Neutrophil (primary cell): ENCODE measurements around the gene CBX5.

Source experiments
- H3K27ac ChIP-seq: fragments of 200-600 bp; sonication (generic); 2 replicates; pipeline ENCODE4 v1.5.1; 2016; ENCODE audit warnings: mild to moderate bottlenecking, moderate library complexity
- H3K27me3 ChIP-seq: fragments of 200-600 bp; sonication (generic); 2 replicates; pipeline ENCODE4 v1.6.0; 2016; ENCODE audit warnings: mild to moderate bottlenecking
- H3K36me3 ChIP-seq: fragments of 200-600 bp; sonication (generic); 2 replicates; pipeline ENCODE4 v1.5.1; 2017
- H3K4me1 ChIP-seq, 2 experiments: fragments of 200-600 bp in 1 of 2; sonication (generic) in 1 of 2; 1 replicate in 1 of 2; 2 replicates in 1 of 2; pipeline versions ENCODE4 v1.5.1 to v1.6.1; 2013 to 2016; ENCODE audit warnings: low read depth in 1 of 2, low read length in 1 of 2, mild to moderate bottlenecking in 1 of 2, moderate library complexity in 1 of 2; ENCODE audit not compliant: control insufficient read depth in 1 of 2, insufficient read depth in 1 of 2
- H3K4me3 ChIP-seq, 2 experiments: fragments of 200-600 bp in 1 of 2; sonication (generic) in 1 of 2; 1 replicate in 1 of 2; 2 replicates in 1 of 2; pipeline ENCODE4 v1.5.1; 2013 to 2016; ENCODE audit warnings: low read depth in 1 of 2, low read length in 1 of 2, mild to moderate bottlenecking in 1 of 2, moderate library complexity in 1 of 2
- H3K9me3 ChIP-seq: fragments of 200-600 bp; sonication (generic); 2 replicates; pipeline ENCODE4 v1.5.1; 2016
- CTCF ChIP-seq: fragments of 200-600 bp; sonication (generic); IDR thresholded peaks from 2 replicates; pipeline ENCODE4 v1.5.1; 2016; ENCODE audit warnings: antibody characterized with exemption

Gene CBX5

DNA sequence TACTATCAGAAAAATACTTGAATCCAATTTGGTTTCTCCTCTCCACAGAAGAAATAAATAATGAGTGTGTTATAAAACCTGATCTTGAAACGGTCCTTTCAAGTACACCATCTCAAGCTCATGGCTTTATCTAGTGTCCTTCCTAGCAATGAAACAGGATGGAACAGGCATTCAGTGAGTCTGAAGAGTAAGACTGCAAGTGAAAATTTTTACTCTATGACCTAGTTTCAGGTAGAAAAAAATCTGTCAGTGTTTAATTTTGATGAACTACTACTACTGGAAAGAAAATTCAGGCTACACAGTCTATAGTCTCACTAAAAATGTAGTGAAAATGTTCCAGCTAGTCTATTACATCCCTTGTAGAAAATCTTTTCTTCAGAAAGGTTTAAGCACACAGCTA is 7.7 kb downstream of the CBX5 start:
- H3K27ac ChIP-seq: no peak overlapping the region
- H3K4me1 ChIP-seq: peaks cover 4 to 5% of the 10 kb centered on the region in 2 experiments
- no peaks in the 10 kb centered on the region for H3K36me3 ChIP-seq
- no peak overlapping the region for H3K4me3 ChIP-seq
- no peaks in the 10 kb centered on the region for H3K9me3 ChIP-seq
- H3K27me3 ChIP-seq: no peaks in the 10 kb centered on the region
- no peak for TF ChIP-seq CTCF

- H3K27me3 ChIP-seq: no peaks in the 10 kb centered on the region
- H3K9me3 ChIP-seq: no peaks in the 10 kb centered on the region
- no peak for TF ChIP-seq CTCF
- no peak overlapping the region for H3K27ac ChIP-seq
- H3K4me3 ChIP-seq: no peak overlapping the region
- H3K36me3 ChIP-seq: no peaks in the 10 kb centered on the region
- no peaks in the 10 kb centered on the region for H3K4me1 ChIP-seq
Observed at GRCh38 chr12:54270345-54270744, 9.6 kb downstream of the CBX5 start.

DNA sequence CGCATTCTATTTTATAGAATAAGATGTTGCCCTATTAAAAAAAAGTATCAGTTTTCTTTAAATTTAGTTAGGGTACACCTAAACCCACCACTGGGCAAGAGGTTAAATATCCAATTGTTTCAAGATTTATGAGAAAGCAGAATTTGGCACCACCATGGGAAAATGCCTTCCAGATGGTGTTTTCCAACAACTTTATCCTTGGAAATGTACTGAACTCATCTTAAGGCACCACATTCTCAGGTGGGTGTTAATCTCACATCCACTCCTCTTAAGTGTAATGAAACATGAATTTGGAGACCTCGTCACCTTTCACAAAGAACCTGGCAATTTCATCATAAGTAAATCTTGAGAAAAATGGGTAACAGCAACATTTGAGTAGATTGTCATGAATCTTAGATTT is 13.1 kb downstream of the CBX5 start:
- Histone ChIP-seq H3K27me3 (no peaks in the 10 kb centered on the region), H3K4me3 (no peak overlapping the region), H3K27ac (no peak overlapping the region), H3K36me3 (no peaks in the 10 kb centered on the region), H3K9me3 (no peaks in the 10 kb centered on the region), H3K4me1 (peaks cover 8% of the 10 kb centered on the region in 2 experiments)
- no peak for TF ChIP-seq CTCF

DNA sequence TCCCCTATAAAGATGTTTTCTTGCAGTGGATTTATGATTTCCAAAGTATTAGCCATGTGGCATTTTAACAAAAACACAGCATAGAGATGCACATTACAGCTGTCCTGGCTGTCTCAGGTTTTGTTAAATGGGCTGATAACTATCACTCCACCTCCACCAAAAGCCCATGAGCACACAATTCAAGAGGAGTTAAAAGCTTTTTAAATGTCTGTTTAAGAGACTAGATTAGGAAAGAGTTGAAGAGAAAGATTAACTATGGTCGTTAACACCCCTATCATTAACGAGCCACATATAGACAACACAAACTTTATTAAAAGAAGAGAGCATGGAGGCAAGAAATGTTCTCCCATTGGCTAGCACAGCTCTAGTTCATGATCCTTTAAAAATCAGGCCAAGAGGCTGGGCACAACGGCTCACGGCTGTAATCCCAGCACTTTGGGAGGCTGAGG is 14.5 kb downstream of the CBX5 start:
- Histone ChIP-seq H3K9me3 (no peaks in the 10 kb centered on the region), H3K4me3 (no peak overlapping the region), H3K36me3 (no peaks in the 10 kb centered on the region), H3K27ac (no peak overlapping the region), H3K4me1 (peaks cover 13 to 15% of the 10 kb centered on the region in 2 experiments), H3K27me3 (no peaks in the 10 kb centered on the region)
- TF ChIP-seq CTCF: no peak

- H3K4me1 ChIP-seq: peaks cover 22 to 25% of the 10 kb centered on the region in 2 experiments
- no peak overlapping the region for H3K4me3 ChIP-seq
- H3K36me3 ChIP-seq: no peaks in the 10 kb centered on the region
- no peaks in the 10 kb centered on the region for H3K27me3 ChIP-seq
- H3K9me3 ChIP-seq: no peaks in the 10 kb centered on the region
- no peak for TF ChIP-seq CTCF
- H3K27ac ChIP-seq: no peak overlapping the region
Observed at GRCh38 chr12:54262403-54262925, 17.5 kb downstream of the CBX5 start.
